Fibroblast of lung (primary cell): ENCODE results near the gene ZNF175.

Source experiments
- EZH2 ChIP-seq: IDR thresholded peaks from 2 replicates; pipeline ENCODE4 v1.5.1; 2012; ENCODE audit warnings: low read length, control low read depth, mild to moderate bottlenecking; ENCODE audit errors: missing control alignments
- TF ChIP-seq, protein P1 (sequence below), 2 donors: IDR thresholded peaks in 1 of 2; conservative IDR thresholded peaks in 1 of 2; 1 replicate in 1 of 2; 2 replicates in 1 of 2; pipeline ENCODE4 v1.5.1; 2011 to 2012; ENCODE audit warnings: low read length in 2 of 2, control low read depth in 1 of 2, inconsistent platforms in 1 of 2, low read depth in 1 of 2, mild to moderate bottlenecking in 1 of 2

DNA sequence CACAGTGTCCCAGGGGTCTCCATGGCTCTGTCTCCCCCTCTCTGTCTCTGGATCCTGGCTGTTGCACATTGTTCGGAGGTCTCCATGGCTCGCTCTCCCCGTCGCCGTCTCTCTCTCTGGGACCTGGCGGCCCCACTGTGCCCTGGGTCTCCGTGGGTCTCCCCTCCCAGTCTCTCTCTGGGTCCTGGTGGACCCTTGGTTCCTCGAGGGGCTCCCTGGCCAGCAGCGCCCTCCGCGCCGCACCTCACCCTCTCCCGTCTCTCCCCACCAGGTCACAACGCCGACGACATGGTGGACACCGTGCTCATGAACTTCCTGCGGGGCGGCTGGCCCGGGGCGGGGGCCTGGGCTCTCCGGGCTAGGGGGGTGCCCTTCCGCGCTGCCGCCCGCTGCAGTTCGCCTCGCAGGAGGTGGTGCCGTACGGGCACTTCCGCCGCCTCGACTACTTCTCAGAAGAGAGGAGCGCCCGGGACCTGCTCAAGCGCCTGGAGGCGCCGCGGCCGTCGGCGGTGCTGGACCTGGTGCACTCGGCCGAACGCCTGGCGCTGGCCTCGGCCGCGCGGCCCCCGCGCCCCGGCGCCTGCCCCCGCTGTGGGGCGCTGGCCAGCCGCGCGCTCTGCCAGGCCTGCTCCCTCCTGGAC, 30.0 kb downstream of the ZNF175 start:
- TF ChIP-seq, protein P1, sequence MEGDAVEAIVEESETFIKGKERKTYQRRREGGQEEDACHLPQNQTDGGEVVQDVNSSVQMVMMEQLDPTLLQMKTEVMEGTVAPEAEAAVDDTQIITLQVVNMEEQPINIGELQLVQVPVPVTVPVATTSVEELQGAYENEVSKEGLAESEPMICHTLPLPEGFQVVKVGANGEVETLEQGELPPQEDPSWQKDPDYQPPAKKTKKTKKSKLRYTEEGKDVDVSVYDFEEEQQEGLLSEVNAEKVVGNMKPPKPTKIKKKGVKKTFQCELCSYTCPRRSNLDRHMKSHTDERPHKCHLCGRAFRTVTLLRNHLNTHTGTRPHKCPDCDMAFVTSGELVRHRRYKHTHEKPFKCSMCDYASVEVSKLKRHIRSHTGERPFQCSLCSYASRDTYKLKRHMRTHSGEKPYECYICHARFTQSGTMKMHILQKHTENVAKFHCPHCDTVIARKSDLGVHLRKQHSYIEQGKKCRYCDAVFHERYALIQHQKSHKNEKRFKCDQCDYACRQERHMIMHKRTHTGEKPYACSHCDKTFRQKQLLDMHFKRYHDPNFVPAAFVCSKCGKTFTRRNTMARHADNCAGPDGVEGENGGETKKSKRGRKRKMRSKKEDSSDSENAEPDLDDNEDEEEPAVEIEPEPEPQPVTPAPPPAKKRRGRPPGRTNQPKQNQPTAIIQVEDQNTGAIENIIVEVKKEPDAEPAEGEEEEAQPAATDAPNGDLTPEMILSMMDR (conservative IDR thresholded peaks at IDR 0.05 in 1 of 2, IDR thresholded peaks at IDR 0.05 in 1 of 2; ENCODE audit: low read depth in 1 of 2, low read length in 2 of 2): no peak
- no peak for TF ChIP-seq EZH2
